GM21529 (cell line): ENCODE measurements around the gene RBBP6.

ENCODE experiments used
- ATAC-seq: cut with Tn5 transposase; IDR thresholded peaks from one replicate; pipeline ENCODE4 v1.9.1; 2021; ENCODE audit not compliant: unreplicated experiment

Gene RBBP6

DNA sequence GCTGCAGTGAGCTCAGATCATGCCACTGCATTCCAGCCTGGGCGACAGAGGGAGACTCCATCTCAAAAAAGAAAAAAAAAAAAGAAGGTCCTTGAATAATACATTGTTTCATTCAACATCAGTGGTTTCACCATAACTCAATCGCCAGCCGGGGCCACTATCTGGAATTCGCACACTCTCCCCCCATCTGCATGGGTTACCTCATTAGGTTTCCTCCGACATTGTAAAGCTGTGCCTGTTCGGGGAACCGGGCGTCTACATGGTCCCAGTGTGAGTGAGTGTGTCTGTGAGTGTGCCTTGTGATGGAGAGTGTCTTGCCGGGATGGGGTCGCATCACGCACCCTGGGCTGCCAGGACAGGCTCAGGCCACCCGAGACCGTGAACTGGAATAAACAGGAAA is 16.6 kb upstream of the RBBP6 start:
- ATAC-seq, result no peak

DNA sequence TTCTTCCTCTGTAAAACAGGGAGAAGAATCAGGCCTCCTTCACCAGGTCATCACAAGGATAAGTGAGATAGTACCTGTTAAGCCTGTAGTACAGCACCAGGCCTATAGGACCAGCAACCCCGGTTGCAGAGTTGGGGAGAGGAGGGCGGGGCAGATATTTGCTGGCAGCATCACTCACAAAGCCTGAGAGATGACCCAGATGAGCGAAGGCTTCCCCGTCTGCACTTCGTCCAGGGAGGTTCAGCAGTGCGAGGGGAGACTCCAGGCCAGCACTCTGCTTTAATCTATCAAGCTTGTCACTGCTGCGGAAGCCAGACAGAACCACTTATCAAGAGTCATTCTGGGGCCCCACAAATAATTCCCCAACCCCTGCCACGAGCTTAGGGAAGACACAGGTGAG is 15.8 kb upstream of the RBBP6 start:
- ATAC-seq, result no peak

DNA sequence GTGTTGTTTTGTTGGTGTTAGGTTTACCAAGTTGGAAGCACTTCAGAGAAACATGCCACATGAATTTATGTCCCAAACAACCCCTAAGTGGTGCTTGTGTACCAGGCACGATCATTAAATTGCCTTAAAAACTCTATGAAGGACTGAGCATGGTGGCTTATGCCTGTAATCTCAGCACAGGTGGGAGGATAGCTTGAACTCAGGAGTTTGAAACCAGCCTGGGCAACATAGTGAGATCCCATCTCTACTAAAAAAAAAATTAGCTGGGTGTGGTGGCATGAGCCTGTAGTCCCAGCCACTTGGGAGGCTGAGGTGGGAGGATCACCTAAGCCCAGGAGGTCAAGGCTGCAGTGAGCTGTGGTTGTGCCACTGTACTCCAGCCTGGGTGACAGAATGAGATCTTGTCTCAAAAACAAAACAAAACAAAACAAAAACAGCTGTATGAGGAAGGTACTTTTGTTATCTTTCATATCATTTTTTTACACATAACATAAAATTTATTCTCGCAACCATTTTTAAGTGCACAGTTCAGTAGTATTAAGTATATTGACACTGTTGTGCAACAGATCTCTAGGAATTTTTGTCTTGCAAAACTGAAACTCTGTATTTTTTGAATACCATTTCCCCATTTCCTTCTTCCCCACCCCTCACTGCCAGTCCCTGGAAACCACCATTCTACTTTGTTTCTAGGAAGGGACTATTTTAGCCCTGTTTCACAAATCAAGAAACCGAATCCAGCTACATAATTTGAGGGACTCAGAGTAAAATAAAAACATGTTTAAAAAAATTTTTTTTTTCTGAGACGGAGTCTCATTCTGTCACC is 14.3 kb upstream of the RBBP6 start:
- no peak for ATAC-seq

DNA sequence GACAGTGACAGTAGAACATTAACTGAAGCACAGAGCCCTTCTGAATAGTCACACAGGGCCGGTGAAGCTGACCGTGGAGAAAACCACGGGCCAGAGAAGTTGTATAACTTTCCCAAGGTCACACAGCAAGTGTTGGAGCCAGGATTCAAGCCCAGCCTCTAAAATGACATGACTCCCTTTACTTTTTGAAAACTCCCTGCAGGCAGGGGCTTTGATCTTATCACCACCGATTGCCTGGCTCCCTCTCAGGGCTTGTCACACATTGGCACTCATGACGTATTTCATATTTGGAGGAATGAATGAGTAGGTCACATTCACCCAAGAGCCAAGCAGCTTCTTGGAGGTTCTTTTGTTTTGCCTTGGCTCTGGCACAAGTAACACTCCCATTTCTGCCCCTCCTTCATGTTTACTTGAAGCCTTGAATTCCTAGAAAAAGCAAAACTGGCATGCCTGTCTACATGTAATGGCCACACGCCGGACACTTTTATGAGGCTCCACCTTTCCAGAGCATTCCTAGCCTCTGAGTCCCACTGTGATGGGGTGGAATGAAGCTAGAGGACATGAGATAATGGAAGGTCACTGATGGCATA is 13.3 kb upstream of the RBBP6 start:
- no peak for ATAC-seq

DNA sequence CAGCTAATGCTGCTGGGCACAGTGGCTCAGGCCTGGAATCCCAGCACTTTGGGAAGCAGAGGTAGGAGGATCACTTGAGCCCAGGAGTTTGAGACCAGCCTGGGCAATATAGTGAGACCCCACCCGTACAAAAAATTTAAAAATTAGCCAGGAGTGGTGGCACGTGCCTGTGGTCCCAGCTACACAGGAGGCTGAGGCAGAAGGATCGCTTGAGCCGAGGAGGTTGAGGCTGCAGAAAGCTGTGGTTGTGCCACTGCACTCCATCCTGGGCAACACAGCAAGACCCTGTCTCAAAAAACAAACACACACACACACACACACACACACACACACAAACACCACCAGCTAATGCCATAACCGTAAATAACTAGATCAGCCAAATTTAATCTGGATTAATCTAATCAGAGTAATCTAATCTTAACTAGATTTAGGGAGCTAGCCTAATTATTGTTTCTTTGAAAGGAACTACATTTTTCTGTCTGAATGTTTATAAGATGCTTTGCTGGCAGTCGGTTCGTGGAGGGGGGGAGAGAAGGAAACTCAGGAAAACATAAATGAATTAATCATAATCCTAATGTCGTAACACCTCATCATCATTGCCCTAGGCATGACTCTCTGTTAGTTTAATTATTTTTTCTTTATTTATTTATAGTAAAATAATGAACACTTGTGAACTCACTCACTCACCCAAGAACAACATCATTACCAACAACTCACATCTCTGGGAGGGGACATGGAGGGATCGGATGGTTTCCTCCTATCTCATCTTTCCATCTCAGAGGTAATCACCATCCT is 12.5 kb upstream of the RBBP6 start:
- no peak for ATAC-seq

DNA sequence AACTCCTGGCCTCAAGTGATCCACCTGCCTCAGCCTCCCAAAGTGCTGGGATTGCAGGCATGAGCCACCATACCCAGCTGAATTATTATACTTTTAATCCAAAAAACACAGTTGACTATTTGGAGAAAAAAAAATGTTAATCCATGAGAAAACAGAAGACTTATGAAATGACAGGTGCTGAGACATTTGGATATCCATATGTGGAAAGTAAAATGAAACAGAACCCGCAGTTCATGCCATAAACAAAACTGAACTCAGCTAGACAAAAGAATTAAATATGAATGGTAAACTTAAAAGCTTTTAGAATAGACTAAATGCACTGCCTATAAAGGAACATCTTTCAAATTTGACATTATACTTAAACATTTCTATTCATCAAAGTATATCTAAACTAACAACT is 8.2 kb upstream of the RBBP6 start:
- ATAC-seq, result no peak

DNA sequence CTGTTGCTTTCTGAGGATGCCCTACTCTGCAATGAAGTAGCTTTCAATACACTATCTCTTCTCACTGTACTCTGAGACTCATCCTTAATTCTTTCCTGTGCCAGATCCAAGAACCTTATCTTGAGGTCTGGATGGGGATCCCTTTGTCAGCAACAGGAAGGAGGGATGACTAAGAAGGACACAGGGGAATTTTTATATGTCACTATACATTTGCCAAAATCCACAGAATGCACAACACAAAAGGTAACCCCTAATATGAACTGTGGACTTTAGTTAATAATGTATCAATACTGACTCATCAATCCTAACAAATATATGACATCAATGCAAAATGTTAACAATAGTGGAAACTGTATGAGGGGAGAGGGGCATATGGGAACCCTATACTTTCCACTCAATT is 4.7 kb upstream of the RBBP6 start:
- ATAC-seq, result no peak

DNA sequence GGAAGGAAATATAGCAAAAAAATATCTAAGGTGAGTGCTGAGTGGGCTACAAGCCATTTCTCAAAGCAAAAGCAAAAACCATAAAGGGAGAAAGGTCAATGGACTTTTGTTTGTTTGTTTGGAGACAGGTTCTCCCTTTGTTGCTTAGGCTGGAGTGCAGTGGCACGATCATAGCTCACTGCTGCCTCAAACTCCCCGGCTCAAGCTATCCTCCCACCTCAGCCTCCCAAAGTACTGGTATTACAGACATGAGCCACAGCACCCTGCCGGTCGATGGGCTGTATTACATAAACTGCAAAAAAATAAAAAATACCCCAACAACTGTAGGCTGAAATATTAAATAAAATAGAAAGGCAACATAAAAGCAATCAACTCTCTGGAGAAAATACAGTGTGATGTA is 3.5 kb upstream of the RBBP6 start:
- ATAC-seq, result no peak

DNA sequence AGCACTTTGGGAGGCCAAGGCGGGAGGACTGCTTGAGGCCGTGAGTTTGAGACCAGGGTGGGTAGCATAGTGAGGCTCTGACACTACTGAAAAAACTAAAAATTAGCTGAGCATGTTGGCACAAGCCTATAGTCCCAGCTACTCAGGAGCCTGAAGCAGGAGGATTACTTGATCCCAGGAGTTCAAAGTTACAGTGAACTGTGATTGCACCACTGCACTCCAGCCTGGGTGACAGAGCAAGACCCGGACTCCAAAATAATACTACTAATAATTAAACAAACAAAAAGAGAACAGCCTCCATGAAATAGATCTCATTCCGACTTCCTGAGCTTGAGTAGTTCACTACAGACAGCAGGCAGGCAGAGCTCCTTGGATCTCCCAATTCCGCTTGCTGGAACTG is 2.7 kb upstream of the RBBP6 start:
- ATAC-seq, result no peak

DNA sequence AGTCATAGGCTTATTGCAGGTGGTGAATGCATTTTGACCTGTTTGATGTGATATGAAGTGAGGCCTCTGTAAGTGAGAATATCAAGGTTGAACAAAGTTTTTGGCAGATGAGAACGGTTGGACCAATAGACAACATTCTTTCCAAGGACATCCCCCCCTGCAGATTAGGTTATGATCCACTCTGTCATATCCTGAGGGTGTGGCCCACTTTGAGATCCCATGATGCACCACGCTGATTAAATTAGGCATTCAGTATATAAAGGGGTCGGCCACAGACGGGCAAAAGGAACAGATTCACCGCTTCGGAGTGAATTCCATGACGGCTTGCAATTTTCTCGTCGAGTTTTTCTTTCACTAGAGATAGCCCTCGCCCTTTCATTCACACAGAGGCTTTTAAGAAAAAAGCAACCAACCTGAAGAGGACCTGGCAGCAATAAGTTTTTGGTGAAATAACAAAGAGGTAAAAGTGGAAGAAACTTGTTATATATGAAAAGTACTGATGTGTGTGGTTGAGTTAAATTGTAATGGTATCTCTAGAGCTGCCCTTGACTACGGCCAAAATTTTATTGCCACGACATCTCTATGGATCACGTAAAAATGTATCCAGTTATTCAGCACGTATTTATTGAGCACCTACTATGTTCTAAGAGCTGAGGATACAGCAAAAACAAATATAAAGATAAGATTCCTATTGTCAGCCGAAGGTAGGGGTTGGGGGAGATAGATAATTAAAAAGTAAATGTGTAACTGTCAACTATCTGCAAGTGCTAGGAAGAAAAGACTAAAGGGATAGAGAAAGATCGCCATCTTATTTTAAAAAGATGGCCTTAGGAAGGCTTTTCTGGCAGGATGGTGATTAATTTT is 1.7 kb upstream of the RBBP6 start:
- no peak for ATAC-seq

DNA sequence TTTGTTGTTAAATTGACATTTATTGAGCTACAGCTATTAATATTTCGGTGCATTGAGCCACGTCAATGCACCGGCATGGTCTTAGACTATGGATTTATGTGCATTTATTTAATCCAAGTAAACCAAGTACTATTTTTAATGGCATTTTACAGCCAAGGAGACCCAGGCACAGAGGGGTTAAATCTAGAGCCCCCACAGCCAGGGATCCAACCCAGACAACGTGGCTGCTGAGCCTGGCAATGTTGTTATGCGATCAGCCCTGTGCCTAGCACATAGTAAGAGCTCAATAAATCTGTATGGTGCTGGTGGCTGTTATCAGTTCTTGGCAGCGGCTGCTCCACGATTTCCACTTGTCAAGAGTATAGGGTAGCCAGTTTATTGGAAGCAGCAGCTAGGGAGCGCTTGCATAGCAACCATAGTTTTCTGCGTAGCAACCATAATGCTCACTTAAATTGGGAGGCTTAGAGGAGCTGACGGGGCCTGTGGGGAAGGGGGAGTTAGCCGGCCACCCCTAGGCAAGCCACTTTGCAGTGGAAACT is 541 bp upstream of the RBBP6 start:
- peak; percentile 29 for ATAC-seq

DNA sequence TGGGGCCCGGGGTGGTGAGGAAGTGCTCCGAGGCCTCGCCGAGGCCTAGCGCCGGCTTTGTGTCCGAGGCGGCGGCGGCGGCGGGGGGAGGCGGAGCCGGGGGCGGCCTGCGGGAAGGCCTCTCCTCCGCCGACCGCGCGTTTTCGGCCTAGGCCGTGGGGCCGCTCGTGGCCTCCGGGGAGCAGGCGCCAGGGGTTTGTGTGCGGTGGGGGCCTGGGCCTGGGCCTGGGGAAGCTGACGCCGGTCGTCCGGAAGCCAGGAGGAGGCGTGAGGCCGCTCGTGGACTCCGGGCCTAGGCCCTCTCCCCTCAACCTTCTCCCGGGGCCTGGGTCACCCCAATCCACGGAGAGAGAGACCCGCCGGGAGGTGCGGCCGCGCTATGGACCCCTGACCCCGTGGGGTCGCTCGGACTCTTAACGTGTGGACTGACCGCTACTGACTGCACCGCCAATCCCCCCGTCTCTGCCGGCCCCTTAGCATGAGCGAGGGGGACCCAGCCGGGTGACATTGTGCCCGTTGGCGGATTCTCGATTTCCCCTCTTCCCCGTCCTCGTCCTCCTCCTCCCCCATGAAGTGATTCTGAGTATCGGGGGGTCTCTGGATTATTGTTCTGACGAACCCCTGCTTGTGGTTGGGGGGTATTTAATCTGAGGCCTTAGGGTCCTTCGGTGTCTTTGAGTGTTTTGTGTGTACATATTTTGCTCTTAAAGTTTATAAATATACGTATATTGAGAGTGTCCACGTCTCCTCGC is 660 bp downstream of the RBBP6 start:
- ATAC-seq, result peak; percentile 35

DNA sequence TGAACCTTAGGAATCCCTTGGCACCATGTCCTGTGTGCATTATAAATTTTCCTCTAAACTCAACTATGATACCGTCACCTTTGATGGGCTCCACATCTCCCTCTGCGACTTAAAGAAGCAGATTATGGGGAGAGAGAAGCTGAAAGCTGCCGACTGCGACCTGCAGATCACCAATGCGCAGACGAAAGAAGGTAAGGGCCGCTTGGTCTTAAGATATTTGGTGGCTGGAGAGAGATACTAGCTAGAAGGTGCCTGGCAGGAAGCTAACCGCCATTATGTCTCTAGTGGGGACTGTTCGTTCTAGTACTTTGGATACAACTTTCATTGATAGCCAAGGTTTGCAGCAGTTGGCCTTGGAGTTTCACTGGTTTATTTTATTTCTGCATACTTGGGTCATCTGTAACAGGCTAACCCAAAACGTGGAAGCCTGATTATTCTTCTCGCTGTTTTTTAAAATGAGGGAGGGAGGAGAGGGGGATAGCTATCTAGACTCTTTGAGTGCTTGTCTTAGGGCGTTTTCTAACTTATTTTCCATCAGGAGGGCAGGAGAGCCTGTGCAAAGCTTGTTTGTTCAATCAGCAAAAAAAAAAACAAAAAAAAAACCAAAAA is 1.3 kb downstream of the RBBP6 start:
- ATAC-seq, result no peak

DNA sequence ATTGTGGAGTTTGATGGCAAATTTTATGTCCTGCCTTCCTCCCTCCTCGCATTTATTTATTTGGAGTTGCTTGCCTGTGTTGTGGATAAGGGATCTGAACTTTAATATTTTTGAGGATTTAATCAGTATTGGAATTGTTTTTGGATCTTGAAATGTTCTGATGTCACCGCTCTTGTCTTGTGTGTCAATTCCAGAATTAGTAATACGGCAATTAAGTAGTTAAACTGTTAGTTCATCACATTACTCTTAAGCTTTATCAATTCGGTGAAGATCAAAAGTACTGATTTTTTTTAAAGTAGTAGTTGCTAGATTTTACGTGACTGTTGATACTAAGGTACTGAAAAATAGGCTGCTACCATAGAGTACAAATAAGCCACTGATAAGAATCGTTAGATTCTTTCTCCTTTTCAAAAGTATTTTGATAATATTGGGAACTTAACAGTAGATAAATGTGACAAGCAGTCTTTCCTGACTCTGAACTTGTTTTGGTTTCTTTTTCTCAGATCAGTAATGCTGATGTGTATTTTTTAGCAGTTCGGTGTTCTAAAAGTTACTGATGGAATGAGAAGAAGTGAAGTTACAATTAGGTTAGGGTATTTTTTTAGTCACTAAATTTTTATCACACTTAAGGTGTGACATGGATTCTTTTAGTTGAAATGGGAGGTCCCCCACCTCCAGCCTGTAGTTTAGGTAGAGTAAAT is 2.0 kb downstream of the RBBP6 start:
- no peak for ATAC-seq

DNA sequence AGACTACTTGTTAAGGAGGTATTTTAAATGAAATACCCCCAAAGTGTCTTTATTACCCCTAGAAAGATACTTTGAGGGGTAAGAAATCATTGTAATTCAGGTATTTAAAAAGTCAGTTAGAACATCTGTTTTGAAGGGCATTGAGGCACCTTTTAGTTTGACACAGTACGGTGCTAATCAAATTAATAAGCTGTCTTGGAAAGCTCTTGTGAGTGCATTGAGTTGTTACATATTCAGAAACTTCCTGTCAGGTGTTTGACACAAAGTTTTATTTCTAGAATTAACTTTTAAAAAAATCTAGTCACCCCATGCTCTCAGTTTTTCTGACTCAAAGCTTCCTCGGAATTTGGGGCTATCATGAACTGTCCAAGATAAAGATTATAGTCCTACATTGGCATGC is 4.6 kb downstream of the RBBP6 start:
- no peak for ATAC-seq

DNA sequence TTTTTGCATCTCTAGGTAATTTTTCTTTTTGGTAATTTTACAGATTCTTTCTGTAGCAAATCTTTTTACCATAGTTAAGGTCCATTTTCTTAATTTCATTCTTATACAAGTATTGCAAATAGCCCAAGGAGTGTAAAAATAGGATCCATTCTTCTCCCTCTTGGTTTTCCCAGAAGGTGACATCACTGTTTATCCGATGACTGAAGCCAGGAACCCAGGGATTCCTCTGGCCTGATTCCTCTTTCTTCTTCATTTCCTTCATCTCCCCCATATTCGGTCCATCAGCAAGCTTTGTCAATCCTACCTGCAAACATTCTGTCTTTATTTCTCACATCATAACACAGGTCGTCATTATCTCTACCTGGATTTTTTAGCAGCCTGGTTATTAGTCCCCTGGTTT is 5.3 kb downstream of the RBBP6 start:
- ATAC-seq, result no peak

DNA sequence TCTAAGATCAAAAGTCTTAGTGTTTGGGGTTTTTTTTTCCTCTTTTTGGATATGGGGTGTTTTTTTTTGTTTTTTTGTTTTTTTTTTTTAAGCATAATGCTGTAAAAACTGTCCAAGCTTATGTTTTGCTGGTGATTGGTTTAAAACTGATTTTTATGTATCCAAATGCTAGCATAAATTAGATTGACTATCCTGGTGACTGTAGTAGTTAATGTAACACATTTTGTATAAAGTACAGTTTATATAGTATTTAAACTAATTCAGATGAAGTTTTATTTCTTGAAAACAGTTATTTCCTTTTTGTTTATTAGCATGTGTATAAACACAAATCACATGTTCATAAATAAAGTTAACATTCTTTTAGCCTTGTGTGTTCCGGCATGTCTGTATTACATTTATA is 10.9 kb downstream of the RBBP6 start:
- no peak for ATAC-seq

DNA sequence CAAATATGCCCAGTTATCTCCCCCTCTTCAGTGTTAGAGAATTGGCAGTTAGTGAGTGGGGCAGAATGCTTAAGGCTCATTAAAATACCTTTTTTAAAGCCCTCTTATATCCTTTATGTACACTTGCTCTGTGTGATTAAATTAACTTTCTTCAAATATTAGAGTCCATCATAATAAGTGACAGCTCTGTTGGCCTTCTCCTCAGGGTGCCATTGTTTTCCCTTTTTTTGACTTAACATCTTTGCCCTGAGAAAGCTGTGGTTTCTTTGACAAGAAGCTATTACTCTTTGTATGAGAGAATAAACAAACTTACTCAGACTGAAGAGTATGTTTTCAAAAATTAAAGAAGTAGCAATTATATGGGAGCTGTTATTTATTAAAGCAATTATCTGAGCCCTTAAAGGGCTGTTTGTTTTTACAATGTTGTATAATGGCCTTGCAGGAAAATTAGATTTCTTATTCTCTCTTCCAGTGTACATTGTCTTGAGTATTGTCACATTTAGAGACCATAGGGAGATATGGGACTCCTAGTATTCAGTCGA is 13.4 kb downstream of the RBBP6 start:
- no peak for ATAC-seq

DNA sequence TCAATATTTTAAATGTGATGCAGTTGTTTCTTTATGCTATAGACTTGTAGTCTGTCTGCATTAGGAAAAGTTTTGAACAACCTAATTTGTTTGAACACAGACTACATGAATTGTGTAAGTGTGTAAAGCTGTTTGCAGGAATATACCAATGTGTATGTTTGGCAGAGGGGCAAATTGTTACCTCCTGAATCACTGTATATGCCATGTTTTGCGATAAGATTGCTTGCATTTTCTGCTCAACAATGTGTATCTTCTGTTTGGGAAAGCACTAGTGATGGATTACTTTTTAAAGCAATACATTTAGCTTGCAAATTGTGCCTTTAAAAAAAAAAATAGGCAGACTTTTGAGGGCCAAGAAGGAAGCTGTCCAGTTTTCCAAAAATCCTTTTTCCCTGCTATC is 14.6 kb downstream of the RBBP6 start:
- ATAC-seq, result no peak
